ENCODE data around the gene SMNDC1. TPM values are rescaled to one million over a fixed set of nuclear protein-coding genes. Genes with fewer than 3 reads are reported as not detected.

SMNDC1 gene
- total and polyA plus RNA-seq, 2 experiments from 2014 or later: 13.5 to 24.9 TPM

- no peak for TF ChIP-seq CTCF (IDR thresholded peaks at IDR 0.05; ENCODE audit: low read depth, low read length)
- Histone ChIP-seq H3K36me3 (no peaks in the 10 kb centered on the region), H3K27me3 (no peaks in the 10 kb centered on the region), H3K9me3 (ENCODE audit: low read depth) (no peaks in the 10 kb centered on the region), H3K4me3 (no peak overlapping the region), H3K4me1 (ENCODE audit: low read depth) (peaks cover 8% of the 10 kb centered on the region), H3K27ac (no peak overlapping the region)
- DNase-seq (ENCODE audit: low read depth in 1 of 2, low spot score in 1 of 2): no peak
Measured at GRCh38 chr10:110349831-110350230, 45.1 kb upstream of the SMNDC1 start.

GRCh38 chr10:110349386-110349785, 44.7 kb upstream of the SMNDC1 start:
- Histone ChIP-seq H3K36me3 (no peaks in the 10 kb centered on the region), H3K4me1 (ENCODE audit: low read depth) (peaks cover 8% of the 10 kb centered on the region), H3K27ac (no peak overlapping the region), H3K9me3 (ENCODE audit: low read depth) (no peaks in the 10 kb centered on the region), H3K4me3 (no peak overlapping the region), H3K27me3 (no peaks in the 10 kb centered on the region)
- DNase-seq (ENCODE audit: low read depth in 1 of 2, low spot score in 1 of 2): no peak
- no peak for TF ChIP-seq CTCF (IDR thresholded peaks at IDR 0.05; ENCODE audit: low read depth, low read length)

- Histone ChIP-seq H3K4me1 (ENCODE audit: low read depth) (peaks cover 5% of the 10 kb centered on the region), H3K9me3 (ENCODE audit: low read depth) (no peaks in the 10 kb centered on the region), H3K27ac (no peak overlapping the region), H3K27me3 (no peaks in the 10 kb centered on the region), H3K4me3 (no peak overlapping the region), H3K36me3 (no peaks in the 10 kb centered on the region)
- no peak for DNase-seq (ENCODE audit: low read depth in 1 of 2, low spot score in 1 of 2)
- no peak for TF ChIP-seq CTCF (IDR thresholded peaks at IDR 0.05; ENCODE audit: low read depth, low read length)
Measured at GRCh38 chr10:110348336-110348735, 43.6 kb upstream of the SMNDC1 start.

GRCh38 chr10:110346914-110347313, 42.2 kb upstream of the SMNDC1 start:
- no peak for TF ChIP-seq CTCF (IDR thresholded peaks at IDR 0.05; ENCODE audit: low read depth, low read length)
- H3K4me1 ChIP-seq (ENCODE audit: low read depth): no peaks in the 10 kb centered on the region
- H3K4me3 ChIP-seq: no peak overlapping the region
- no peak overlapping the region for H3K27ac ChIP-seq
- no peaks in the 10 kb centered on the region for H3K27me3 ChIP-seq
- H3K9me3 ChIP-seq (ENCODE audit: low read depth): no peaks in the 10 kb centered on the region
- no peaks in the 10 kb centered on the region for H3K36me3 ChIP-seq
- no peak for DNase-seq (ENCODE audit: low read depth in 1 of 2, low spot score in 1 of 2)

GRCh38 chr10:110345286-110345685, 40.6 kb upstream of the SMNDC1 start:
- no peak for DNase-seq (ENCODE audit: low read depth in 1 of 2, low spot score in 1 of 2)
- no peaks in the 10 kb centered on the region for H3K9me3 ChIP-seq (ENCODE audit: low read depth)
- H3K27ac ChIP-seq: no peak overlapping the region
- TF ChIP-seq CTCF (IDR thresholded peaks at IDR 0.05; ENCODE audit: low read depth, low read length): no peak
- H3K4me3 ChIP-seq: no peak overlapping the region
- H3K27me3 ChIP-seq: no peaks in the 10 kb centered on the region
- H3K36me3 ChIP-seq: no peaks in the 10 kb centered on the region
- H3K4me1 ChIP-seq (ENCODE audit: low read depth): no peaks in the 10 kb centered on the region

GRCh38 chr10:110344622-110345021, 39.9 kb upstream of the SMNDC1 start:
- no peak for DNase-seq (ENCODE audit: low read depth in 1 of 2, low spot score in 1 of 2)
- Histone ChIP-seq H3K4me1 (ENCODE audit: low read depth) (no peaks in the 10 kb centered on the region), H3K27me3 (no peaks in the 10 kb centered on the region), H3K9me3 (ENCODE audit: low read depth) (no peaks in the 10 kb centered on the region), H3K27ac (no peak overlapping the region), H3K4me3 (no peak overlapping the region), H3K36me3 (no peaks in the 10 kb centered on the region)
- TF ChIP-seq CTCF (IDR thresholded peaks at IDR 0.05; ENCODE audit: low read depth, low read length): no peak
